NCI-H1105 treated with DMSO at 0.1 percent for 48 hours (cell line): ENCODE results near the gene SORCS2.

Experiments
- DNase-seq: peaks from one replicate; lab custom pipeline; 2025; lab: John Stamatoyannopoulos, UW

SORCS2 gene

GRCh38 chr4:7666744-7667143 lies 474.4 kb downstream of the SORCS2 start:
- DNase-seq = no peak

DNA sequence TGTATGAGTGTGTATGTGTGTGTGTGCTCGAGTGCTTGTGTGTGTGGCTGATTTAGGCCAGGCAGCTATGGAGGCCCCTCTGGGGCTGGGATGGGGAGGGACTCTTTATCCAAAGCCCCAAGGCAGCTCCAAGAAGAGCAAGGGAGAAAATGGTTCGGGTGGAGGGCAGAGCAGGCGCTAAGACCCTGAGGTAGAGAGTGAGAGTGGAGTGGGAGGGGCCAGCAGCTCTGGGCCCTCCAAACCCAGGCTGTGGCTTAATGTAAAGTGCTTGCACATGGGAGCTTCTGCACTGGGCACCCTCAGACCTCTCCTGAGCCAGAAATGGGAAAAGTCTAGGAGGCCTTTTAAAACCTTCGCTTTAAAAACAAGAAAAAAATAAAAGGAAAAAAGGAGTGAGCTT lies 475.9 kb downstream of the SORCS2 start:
- DNase-seq = no peak

DNA sequence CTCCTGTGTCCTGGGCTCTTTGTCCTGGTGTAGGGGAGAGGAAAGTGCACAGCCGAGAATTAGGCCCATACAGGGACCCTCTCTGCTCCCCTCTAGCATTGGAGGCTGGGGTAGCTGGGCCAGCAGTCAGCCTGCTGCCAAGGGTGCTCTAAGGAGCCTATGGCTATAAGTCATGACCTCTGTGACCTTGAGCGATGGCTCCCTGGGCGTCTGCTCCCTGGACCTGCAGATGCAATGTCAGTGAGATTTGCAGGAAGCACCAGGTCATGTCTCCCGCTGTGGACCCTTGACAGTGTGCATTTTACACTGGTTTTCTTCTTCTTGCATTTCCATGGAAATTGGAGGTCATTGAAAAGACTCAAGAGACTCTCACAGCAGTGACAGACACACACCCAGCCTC lies 476.5 kb downstream of the SORCS2 start:
- no peak for DNase-seq

- DNase-seq = no peak
These were observed 480.3 kb downstream of the SORCS2 start for GRCh38 chr4:7672601-7673000.

GRCh38 chr4:7673121-7673520 lies 480.8 kb downstream of the SORCS2 start:
- no peak for DNase-seq

DNA sequence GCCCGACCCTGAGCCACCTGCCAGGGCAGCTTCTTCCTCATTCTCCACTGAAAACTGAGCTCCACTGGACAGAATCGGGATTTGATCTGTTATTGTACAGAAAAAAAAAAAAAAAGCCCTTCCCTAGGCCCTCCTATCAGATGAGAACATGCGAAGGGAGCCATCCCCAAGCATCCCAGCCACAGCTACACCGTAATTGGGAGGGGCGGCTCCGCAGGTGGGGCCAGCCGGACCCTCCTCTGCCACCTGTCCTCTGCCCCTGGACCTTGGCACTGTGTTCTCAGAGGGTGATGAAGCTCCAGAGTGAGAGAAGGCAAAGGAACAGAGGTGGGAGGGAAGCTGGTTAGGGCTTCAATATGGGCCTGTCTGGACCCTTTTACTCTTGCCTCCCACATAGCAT lies 482.4 kb downstream of the SORCS2 start:
- no peak for DNase-seq

DNA sequence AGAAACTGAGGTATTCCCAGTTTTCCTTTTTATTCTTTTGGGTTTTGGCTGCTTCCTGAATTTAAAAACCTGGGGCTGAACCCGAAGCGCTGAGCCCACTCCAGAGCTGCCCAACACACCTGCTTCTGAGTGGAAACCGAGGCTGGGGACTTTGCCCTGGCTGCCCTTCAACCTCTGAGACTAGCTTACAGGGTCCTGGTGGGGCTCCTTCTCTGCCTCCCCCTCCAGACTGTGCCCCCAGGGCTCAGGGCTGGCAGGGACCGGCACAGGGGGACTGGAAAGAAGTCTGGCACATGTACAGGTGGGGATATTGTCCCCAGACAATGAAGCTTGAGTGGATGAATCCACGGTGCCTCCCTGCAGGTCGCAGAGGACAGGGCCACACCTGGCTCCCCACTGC lies 482.8 kb downstream of the SORCS2 start:
- DNase-seq = no peak

DNA sequence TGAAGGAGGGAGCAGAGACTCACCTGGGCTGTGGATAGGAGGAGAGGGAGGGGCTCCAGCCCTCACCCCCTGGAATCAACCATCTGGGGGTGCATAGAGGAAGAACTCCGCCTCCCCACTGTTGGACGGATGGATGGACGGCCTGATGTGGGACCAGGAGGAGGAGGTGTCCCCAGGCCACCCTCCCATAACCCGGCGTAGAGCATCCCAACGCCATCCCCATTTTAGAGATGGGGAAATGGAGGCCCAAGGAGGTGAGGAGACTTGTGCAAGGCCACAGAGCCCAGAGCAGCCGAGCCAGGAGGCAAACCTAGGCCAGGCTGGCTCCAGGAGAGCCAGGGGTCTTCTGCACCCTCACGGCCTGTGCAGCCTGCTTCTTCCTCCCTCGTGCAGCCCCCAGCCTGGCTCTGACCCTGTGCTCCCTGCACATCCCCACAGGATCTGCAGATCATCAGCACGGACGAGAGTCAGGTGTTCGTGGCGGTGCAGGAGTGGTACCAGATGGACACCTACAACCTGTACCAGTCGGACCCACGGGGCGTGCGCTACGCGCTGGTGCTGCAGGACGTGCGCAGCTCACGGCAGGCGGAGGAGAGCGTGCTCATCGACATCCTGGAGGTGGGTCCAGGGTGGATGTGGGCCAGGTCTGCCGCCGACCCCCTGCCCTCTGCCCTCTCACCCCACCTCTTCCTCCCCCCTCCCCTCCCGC lies 483.4 kb downstream of the SORCS2 start:
- no peak for DNase-seq

- no peak for DNase-seq
These were observed 484.1 kb downstream of the SORCS2 start for GRCh38 chr4:7676398-7676922.

GRCh38 chr4:7677086-7677485 lies 484.7 kb downstream of the SORCS2 start:
- no peak for DNase-seq

- DNase-seq = no peak
These were observed 485.5 kb downstream of the SORCS2 start for GRCh38 chr4:7677799-7678301.

GRCh38 chr4:7678318-7678852 lies 486.0 kb downstream of the SORCS2 start:
- DNase-seq = no peak

GRCh38 chr4:7679406-7680040 lies 487.2 kb downstream of the SORCS2 start:
- DNase-seq = no peak

DNA sequence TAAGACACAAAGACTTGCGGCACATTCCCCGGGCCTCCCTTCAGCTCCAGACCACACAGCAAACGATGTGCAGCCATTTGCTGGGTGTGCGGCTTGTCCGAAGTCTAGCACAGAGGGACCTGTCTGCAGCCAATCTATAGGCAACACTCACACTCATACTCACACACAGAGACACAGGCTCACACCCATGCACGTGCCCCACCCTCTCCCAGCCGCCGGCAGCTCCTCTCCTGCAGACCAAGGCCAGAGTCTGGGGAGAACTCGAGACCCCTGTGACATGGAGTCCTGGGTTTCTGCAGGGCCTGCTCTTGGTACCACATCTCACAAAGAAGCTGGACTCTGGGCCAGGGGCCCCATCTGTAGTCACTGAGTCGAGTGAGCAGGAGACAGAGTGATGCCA lies 487.8 kb downstream of the SORCS2 start:
- DNase-seq = no peak

GRCh38 chr4:7680731-7681130 lies 488.4 kb downstream of the SORCS2 start:
- DNase-seq = no peak

DNA sequence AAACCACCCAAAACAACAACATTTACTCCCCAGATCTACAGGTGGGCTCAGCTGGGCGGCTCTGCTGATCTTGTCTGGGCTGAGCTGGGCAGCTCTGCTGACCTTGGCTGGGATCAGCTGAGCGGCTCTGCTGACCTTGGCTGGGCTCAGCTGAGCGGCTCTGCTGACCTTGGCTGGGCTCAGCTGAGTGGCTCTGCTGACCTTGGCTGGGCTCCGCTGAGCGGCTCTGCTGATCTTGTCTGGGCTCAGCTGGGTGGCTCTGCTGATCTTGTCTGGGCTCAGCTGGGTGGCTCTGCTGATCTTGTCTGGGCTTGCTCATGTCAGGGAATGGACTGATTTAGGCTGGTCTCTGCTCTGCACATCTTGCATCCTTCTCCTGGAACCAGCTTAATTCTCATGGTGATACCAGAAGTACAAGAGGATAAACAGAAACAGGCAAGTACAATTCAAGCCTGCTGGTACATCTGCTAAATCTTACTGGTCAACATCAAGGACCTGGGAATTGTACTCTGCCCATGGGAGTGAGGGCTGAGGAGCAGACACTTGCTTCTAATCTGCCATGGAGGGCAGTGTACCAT lies 490.9 kb downstream of the SORCS2 start:
- no peak for DNase-seq

DNA sequence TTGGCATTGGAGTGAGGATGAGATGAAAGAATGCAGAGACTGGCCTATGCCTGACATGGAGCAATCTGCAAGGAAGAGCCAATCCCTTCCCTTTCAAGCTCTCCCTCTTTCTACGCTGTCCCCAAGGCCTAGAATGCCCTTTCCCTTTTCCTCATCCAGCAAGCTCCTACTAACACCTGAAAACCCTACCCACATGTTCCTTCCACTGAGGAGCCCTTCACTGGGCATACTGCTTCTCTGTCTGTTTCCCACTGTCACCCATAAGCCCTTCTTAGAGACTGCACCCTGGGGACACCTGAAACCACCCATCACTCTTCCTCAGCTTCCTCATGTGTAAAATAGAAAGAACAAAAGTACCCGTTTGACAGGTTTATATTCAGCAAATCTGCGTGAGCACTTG lies 492.0 kb downstream of the SORCS2 start:
- no peak for DNase-seq

DNA sequence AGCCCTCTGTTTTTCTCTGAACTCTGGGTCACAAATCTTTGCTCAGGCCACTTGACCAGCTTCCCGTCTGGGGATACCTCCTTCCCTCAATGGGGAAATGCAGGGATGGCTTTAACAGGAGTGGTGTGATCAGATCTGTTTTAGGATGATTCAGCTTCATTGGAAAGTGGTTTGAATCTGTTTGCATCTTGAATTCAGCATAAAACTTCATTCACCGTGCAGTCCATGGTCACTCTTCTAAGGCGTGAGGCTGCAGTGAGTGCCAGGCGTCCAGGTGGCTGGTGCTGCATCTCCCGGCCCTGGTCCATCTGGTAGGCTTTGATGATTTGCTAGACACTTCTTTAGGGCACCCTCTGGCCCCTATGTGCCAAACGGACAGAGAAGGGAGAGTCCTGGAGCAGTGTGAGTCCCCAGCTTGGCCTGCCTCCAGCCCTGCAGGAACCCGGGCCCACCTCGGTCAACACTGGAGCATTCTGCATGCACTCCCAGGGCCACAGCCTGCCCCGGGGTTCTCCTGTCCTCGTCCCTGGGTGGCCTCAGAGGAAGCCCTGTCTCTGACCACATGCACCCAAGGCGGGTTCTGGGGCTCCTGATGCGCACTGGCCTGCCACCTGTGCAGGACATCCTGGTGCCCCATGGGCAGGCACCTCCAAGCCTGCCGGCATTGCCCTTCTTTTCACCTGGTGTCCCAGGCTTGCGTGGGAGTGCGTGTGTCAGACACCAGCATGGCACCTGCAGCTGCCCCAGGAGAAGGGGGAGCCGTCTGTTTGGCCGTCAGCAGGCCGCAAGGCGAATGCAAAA lies 493.9 kb downstream of the SORCS2 start:
- DNase-seq = no peak

GRCh38 chr4:7687006-7687405 lies 494.7 kb downstream of the SORCS2 start:
- DNase-seq = no peak

- DNase-seq = no peak
These were observed 495.5 kb downstream of the SORCS2 start for GRCh38 chr4:7687796-7688195.

- DNase-seq = no peak
These were observed 497.7 kb downstream of the SORCS2 start for GRCh38 chr4:7689773-7690693.
